ENCODE measurements around the gene TOP2B.

The TOP2B gene

DNA sequence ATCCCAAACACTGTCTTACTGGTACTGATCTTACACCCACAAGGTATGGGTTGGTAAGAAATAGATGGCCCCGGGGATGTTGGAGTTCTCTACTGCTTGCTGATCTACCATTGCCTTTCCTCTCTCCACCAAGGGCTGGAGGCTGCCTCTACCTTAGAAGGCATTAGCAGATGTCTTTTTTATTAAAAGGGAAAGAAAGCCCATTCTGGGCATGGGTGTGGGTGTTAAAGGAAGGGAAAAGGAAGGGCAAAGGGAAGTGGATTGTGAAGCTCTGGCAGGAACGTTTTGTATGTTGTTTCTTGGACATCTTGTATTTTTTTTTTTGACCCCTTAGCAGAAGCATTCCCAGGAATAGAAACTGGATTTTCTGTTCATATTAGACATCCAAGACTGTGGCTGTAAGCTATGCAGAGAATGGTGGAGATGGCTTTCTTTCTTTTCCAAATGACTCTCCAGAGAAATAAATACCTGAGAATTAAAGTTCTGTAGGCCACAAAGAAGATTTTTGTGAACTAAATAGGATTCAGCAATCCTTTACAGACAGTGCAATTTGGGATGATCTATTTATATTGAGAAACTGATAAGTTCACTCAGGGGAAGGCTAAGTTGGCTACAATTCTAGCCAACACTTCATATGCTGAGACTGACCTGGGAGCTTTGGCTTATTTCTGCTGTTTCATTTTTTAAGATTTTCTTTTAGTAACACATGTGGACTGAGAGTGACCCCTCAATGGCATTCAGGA is 108.8 kb downstream of the TOP2B start:
- DNase-seq = no peak

DNA sequence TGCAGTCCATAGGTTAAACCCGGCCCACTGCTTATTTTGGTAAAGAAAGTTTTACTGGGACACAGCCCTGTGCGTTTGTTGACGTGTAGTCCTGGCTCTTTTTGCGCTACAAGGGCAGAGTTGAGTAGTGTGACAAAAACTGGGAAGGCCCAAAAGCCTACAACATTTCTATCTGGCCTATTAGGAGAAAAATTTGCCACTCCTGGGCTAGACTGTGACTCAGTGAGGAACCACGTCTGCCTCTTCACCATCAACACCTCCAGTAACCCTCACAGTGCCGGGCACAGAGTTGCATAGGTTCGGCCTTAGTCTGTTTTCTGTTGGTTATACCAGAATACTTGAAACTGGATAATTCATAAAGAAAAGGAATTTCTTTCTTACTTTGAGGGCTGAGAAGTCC is 110.3 kb downstream of the TOP2B start:
- no peak for DNase-seq

DNA sequence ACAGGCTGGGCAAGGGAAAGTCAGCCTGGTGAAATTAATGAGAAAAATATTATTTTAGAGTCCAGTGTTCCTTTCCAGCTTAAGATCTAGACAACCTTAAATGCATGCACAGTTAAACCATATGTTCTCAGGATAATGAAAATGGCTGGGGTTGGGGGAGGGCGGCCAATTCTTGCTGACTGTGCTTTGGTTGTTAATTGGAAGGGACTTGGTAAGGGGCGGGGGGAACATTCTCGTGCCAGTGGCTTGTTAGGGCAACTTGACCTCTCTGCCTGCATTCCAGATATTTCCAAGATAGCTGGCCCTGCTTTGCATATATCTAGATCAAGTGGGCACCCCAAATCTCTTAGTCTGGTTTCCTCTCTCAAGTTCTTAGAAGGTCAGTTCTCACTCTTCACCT is 112.5 kb downstream of the TOP2B start:
- no peak for DNase-seq

DNA sequence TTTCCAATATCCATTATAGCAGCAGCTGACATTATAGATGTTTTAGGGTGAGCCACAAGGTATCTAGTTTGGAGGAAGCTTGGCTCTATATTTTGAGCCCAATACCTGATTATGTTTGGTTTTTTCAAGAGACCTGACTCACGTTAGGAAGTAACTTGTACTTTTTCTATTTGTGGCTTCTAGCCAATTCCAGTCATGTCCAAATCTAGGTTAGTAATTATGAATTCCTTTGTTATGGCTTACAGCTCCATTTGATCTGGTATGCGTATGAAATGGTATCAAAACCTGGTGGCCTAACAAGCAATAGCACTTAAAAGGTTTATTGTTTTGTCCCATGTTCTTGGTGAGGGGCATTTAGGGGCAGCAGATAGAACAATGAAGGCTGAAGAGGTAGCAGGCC is 115.9 kb downstream of the TOP2B start:
- no peak for DNase-seq

DNA sequence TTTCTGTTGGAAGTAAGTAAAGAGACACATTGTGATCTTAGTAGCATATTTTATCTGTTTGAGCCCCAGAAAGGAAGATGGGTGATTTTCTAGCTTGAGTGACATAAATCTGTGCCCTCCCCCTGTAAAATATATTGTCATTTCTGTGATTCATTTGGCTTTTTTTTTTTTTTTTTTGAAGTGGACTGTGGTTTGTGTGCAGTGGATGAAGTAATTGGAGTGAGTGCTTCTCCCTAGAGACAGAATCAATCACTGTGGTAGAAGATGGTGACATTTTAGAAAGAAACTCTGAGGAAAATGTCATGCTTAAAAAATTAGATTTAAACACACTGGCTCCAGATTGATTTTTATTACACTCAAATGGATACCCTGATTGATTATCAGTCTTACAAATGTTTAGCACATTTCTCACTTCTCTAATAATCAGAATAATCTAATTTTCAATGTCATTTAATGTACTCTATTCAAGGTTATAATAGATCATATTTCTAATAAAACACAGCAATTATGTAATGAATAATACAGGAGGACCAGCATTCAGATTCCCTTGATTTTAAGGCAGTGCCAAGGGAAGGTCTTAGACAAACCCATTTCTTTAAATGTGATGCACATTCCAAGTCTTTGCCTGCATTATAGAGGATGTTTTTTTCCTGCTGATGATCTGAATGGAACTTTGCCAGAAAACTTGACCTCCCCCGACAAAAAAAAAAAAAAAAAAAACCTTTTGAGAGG is 116.6 kb downstream of the TOP2B start:
- DNase-seq = no peak

All from right forelimb (tissue), 1 donor.